LNCaP clone FGC (cell line): Measurements from ENCODE around the gene PIP4K2A.

Source experiments
- DNase-seq: peaks from one replicate; pipeline ENCODE4 v3.0.0-alpha.2; 2011; ENCODE audit warnings: low read depth
- H3K4me3 ChIP-seq: 2 replicates; pipeline ENCODE4 v1.5.1; 2011; ENCODE audit warnings: mild to moderate bottlenecking, low read depth, low read length, control low read depth
- TF ChIP-seq, protein P1 (sequence below): IDR thresholded peaks from 2 replicates; pipeline ENCODE4 v1.5.1; 2012; ENCODE audit warnings: mild to moderate bottlenecking; ENCODE audit not compliant: control insufficient read depth, insufficient read depth; ENCODE audit errors: extremely low read depth

The PIP4K2A gene

DNA sequence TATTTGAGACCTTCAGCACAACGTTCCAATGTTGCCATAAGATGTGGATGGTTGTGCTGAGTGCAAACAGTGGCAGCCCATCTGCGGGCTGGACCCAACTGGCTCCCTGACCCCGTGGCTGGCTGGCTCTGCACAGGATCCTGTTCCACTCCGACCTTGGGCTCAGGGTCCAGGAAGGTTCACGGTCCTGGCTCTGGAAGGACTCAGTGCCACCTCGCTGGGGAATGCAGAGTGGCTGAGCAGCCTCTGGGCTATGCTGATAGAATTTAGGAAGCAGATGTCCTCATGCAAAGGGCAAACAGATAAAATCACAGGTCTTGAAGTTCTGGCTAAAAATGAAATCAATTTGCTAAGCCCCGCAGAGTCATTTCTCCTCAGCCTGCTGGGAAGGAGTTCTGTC lies 171.6 kb downstream of the PIP4K2A start:
- TF ChIP-seq, protein P1, sequence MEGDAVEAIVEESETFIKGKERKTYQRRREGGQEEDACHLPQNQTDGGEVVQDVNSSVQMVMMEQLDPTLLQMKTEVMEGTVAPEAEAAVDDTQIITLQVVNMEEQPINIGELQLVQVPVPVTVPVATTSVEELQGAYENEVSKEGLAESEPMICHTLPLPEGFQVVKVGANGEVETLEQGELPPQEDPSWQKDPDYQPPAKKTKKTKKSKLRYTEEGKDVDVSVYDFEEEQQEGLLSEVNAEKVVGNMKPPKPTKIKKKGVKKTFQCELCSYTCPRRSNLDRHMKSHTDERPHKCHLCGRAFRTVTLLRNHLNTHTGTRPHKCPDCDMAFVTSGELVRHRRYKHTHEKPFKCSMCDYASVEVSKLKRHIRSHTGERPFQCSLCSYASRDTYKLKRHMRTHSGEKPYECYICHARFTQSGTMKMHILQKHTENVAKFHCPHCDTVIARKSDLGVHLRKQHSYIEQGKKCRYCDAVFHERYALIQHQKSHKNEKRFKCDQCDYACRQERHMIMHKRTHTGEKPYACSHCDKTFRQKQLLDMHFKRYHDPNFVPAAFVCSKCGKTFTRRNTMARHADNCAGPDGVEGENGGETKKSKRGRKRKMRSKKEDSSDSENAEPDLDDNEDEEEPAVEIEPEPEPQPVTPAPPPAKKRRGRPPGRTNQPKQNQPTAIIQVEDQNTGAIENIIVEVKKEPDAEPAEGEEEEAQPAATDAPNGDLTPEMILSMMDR, result no peak
- DNase-seq, result no peak
- no peak overlapping the region for H3K4me3 ChIP-seq

DNA sequence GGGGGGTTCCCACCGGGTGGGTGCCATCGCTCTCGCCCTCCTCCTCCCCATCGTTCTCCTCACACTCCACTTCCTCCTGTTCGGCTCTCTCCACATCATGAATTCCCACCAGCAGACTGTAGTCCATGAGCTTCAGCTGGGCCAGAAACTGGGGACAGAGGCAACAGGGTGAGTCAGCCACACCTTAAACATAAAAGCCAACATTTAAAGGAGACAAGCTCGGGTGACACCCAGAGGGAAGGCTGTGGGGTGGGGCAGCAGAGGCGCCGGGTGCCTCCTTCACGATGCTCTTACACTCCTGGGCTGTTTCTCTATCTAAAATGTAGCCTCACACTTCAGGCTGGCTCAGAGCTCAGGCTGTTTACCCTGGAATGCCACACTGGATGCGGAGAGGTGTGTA lies 172.5 kb downstream of the PIP4K2A start:
- TF ChIP-seq, protein P1, result no peak
- DNase-seq, result no peak
- no peak overlapping the region for H3K4me3 ChIP-seq

DNA sequence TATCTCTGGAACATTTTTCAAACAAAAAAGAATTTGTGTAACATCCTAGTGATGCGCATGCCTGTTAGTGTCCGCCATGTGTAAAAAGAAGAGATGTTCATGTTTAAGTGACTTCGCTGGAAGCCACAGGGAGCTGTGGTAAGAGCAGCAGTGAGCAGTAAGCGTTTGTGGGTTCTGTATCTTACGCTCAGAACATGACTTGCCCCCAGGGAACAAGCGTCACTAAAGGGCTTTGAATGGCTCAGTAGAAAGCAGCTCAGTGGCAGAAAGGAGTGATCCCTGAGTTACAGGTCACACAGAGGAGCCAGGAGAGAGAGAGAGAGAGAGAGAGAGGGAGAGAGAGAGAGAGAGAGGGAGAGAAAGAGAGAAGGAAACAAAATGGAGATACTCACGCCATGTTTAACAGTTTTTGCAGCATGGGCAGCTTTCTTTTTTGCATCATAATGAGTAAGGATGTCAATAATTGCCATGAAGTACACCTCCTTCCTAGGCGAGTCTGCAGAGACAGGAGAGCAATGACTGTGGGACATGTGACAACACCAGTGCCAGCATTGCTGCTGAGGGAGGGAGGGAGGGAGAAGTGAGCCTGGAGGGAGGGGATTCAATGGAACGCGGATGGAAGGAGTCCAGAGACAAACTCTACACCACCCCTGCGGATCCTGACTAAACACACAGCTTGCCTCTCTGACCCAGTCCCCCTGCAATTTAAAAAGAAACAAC lies 174.6 kb downstream of the PIP4K2A start:
- TF ChIP-seq, protein P1, result no peak
- DNase-seq, result no peak
- no peak overlapping the region for H3K4me3 ChIP-seq

DNA sequence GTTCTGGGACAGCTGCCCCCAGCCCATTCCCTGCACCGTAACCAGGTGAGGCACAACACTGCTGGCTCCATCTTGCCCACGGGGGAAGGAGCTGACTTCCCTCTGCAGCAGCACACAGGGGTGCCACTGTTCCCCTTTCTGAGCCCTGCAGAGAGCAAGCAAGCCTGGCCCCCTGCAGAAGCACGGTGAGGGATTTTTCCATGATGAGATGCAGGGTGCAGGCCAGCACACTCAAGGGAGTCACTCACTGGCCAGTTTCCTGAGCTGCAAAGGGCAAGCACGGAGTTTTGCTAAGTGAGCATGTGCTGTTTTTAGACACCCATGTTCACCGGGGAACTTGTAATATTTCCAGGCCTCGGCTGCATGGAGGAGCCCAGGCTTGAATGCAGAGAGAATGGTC lies 176.6 kb downstream of the PIP4K2A start:
- TF ChIP-seq, protein P1, result no peak
- H3K4me3 ChIP-seq, result no peak overlapping the region
- DNase-seq, result no peak

DNA sequence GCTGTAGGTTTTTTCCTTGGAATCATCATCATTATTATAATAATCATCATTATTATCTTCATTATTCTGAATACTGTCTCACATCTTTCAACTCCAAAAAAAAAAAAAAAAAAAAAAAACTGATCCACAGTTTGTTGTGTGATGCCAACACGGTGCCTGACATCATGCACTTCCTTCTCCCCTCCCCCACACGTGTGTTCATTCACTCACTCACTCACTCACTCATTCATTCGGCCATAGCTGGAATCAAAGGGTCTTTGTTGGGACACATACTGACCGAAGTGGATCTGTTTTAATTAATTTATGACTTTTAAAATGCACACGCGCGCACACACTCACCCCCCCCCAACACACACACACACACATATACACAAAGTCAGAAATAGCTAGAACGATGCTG lies 177.8 kb downstream of the PIP4K2A start:
- DNase-seq, result no peak
- TF ChIP-seq, protein P1, result no peak
- H3K4me3 ChIP-seq, result no peak overlapping the region

DNA sequence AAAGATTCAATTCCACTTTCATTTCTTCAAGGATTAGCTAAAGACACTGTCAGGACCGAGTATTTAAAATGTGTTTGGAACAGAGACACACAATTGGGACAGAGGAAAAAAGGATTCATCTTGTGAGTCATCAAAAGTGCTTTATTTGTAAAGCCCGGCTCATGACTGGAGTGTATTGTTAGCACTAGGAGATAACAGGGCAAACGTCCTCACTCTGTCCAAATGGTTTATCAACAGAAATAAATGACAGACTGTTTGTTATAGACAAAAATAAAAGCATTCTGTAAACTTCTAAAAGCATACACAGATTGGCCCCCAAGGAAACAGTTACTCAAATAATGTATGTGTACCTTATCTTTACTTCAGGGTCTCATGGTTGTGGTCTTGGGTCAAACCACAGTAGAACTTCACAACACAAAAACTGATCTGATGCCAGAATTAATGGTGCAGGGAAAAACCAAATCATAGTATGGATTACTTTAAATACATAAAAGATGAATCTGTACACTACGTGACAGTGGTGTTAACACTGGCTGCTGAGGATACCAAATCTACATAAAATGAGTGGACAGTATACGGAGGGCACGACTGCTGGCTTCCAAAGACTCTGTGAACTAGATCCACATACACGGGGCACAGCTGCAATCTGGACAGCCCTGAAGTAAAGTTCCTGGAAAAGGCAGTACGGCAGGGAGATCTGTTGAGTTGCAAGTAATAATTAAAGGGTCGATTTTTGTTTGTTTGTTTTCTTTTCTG lies 179.4 kb downstream of the PIP4K2A start:
- TF ChIP-seq, protein P1, result no peak
- no peak overlapping the region for H3K4me3 ChIP-seq
- no peak for DNase-seq

DNA sequence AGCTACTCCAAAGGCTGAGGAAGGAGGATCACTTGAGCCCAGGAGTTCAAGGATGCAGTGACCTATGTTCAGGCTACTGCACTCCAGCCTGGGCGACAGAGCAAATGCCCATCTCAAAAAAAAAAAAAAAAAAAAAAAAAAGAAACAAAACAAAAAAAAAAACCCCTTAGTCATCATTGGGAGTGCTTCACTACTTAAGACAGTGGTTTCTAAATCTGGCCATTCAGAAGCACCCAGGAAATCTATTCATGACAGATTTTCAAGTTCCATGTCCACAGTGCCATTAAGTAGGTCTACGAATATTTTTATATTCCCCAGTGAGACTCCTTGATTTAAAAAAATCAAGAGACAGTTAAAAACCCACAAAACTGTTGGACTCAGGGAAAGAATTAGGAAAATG lies 182.9 kb downstream of the PIP4K2A start:
- DNase-seq, result no peak
- TF ChIP-seq, protein P1, result no peak
- no peak overlapping the region for H3K4me3 ChIP-seq
